ENCODE data around the gene CPPED1. TPM values are rescaled to one million over a fixed set of nuclear protein-coding genes. Genes with fewer than 3 reads are reported as not detected.

CPPED1 gene
- total RNA-seq, 1 donor from 2014 or later: 41.3 TPM

DNA sequence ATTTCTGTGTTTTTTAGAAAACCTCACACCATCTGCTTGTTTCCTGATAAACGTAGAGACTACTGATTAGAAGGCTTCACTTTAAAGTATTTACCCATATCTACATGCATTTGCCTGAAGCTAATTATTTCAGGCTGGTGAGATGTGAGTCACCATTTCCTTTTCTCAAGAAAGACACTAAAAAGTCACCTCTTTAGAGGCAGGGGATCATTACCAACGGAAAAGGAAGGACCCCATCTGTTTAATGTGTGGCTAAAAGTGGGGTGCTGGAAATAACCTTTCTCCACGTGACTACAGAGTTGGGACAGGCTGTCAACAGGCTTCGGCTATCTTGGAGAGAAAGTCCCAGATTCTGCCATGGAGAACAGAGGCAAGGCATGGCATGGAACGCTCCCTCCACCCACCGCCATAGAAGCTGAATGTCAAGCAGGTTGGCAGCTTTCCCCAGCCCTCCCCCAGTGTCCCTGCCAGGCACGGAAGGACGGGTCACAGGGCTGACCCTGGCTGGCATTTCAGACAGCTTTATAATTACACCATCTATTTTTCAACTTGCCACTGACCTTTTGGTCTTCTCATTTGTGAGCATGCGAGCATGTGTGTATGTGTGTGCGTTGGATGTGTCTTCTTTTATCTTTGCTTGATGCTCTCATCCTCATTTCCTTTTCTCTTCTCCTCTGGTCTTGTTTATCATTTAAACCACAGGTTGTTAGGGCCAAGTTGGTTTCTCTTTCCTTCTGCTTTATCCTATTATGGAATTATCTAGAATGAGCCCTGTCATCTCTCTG, 157.0 kb downstream of the CPPED1 start:
- TF ChIP-seq, protein P1, sequence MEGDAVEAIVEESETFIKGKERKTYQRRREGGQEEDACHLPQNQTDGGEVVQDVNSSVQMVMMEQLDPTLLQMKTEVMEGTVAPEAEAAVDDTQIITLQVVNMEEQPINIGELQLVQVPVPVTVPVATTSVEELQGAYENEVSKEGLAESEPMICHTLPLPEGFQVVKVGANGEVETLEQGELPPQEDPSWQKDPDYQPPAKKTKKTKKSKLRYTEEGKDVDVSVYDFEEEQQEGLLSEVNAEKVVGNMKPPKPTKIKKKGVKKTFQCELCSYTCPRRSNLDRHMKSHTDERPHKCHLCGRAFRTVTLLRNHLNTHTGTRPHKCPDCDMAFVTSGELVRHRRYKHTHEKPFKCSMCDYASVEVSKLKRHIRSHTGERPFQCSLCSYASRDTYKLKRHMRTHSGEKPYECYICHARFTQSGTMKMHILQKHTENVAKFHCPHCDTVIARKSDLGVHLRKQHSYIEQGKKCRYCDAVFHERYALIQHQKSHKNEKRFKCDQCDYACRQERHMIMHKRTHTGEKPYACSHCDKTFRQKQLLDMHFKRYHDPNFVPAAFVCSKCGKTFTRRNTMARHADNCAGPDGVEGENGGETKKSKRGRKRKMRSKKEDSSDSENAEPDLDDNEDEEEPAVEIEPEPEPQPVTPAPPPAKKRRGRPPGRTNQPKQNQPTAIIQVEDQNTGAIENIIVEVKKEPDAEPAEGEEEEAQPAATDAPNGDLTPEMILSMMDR (IDR thresholded peaks at IDR 0.05; ENCODE audit: partially characterized antibody, unreplicated experiment): no peak
- H3K4me1 Mint-ChIP-seq (ENCODE audit: low read depth, unreplicated experiment): peaks cover 15% of the 10 kb centered on the region
- H3K4me3 Mint-ChIP-seq (ENCODE audit: unreplicated experiment): no peak overlapping the region
- H3K36me3 Mint-ChIP-seq (ENCODE audit: unreplicated experiment): peaks cover 4% of the 10 kb centered on the region
- peak overlapping the region; percentile 19 for H3K27ac Mint-ChIP-seq (ENCODE audit: unreplicated experiment)
- no peak for DNase-seq
- peaks cover 14% of the 10 kb centered on the region for H3K27me3 Mint-ChIP-seq (ENCODE audit: unreplicated experiment)
- peaks cover 16% of the 10 kb centered on the region for H3K9me3 Mint-ChIP-seq (ENCODE audit: unreplicated experiment)

DNA sequence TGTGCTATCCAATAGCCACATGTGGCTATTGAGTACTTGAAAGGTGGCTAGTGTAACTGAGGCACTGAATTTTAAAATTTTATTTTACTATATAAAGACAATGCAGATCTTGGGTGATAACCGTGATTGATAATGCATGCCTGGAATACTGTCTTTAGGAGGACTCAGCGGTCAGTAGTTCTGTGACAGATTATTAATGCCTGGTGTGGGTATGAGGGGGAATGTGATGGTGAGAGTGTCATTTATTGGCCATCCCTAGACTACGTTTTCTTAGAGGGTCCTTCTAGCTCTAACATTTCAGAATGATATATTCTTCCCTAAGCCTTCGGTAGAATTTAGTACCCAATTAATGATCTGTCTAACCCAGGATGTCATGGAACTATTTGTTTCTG, 157.6 kb downstream of the CPPED1 start:
- no peak for DNase-seq
- H3K4me1 Mint-ChIP-seq (ENCODE audit: low read depth, unreplicated experiment): peaks cover 11% of the 10 kb centered on the region

DNA sequence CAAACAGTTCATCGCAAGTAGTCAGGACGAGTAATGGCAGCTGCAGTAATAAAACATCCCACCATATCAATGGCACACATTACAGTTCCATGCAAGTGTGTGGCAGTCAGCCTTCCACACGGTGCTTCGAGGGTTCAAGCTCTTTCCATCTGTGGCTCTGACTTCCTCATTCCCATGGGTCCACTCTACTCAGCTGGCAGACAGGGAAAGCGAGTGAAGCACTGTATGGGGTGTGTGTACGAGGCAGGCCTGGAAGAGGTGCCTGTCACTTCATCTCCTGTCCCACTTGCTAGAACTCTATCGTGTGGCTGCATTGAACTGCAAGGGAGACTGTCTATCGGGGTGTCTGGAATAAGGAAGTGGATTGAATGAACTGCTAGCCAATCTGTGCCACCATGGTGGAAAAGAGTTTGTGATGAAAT, 160.6 kb downstream of the CPPED1 start:
- H3K36me3 Mint-ChIP-seq (ENCODE audit: unreplicated experiment): peaks cover 15% of the 10 kb centered on the region
- H3K4me1 Mint-ChIP-seq (ENCODE audit: low read depth, unreplicated experiment): peaks cover 13% of the 10 kb centered on the region
- H3K4me3 Mint-ChIP-seq (ENCODE audit: unreplicated experiment): no peak overlapping the region
- peaks cover 8% of the 10 kb centered on the region for H3K27me3 Mint-ChIP-seq (ENCODE audit: unreplicated experiment)
- TF ChIP-seq, protein P1 (IDR thresholded peaks at IDR 0.05; ENCODE audit: partially characterized antibody, unreplicated experiment): no peak
- peaks cover 4% of the 10 kb centered on the region for H3K9me3 Mint-ChIP-seq (ENCODE audit: unreplicated experiment)
- H3K27ac Mint-ChIP-seq (ENCODE audit: unreplicated experiment): peak overlapping the region; percentile 45
- DNase-seq: no peak

More for the DNA sequence above, 157.6 kb downstream of the CPPED1 start:
- Mint-ChIP-seq H3K9me3 (ENCODE audit: unreplicated experiment) (peaks cover 14% of the 10 kb centered on the region), H3K27me3 (ENCODE audit: unreplicated experiment) (peaks cover 12% of the 10 kb centered on the region), H3K27ac (ENCODE audit: unreplicated experiment) (no peak overlapping the region), H3K4me3 (ENCODE audit: unreplicated experiment) (no peak overlapping the region), H3K36me3 (ENCODE audit: unreplicated experiment) (peaks cover 4% of the 10 kb centered on the region)
- TF ChIP-seq, protein P1 (IDR thresholded peaks at IDR 0.05; ENCODE audit: partially characterized antibody, unreplicated experiment): no peak

DNA sequence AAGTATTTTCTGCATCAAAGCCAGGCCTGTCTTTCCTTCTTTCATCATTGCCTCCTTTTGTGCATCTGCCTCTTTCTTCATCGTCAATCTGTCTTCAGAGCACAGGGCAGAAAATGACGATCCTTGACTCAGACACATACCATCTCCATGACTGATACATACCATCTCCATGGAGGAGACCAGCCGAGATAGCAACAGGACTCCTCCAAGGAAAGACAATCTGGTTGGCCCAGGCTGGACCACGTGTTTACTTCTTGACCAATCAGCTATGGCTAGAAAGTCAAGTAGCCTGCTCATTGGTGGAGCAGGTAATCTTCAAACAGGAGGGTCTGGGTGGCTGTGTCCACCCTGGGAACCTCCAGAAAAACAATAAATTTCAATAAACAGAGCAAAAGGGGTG, 164.6 kb downstream of the CPPED1 start:
- H3K36me3 Mint-ChIP-seq (ENCODE audit: unreplicated experiment): peaks cover 14% of the 10 kb centered on the region
- DNase-seq: no peak
- no peak overlapping the region for H3K27ac Mint-ChIP-seq (ENCODE audit: unreplicated experiment)
- peaks cover 6% of the 10 kb centered on the region for H3K4me1 Mint-ChIP-seq (ENCODE audit: low read depth, unreplicated experiment)
- H3K27me3 Mint-ChIP-seq (ENCODE audit: unreplicated experiment): peaks cover 7% of the 10 kb centered on the region
- peaks cover 3% of the 10 kb centered on the region for H3K9me3 Mint-ChIP-seq (ENCODE audit: unreplicated experiment)
- TF ChIP-seq, protein P1 (IDR thresholded peaks at IDR 0.05; ENCODE audit: partially characterized antibody, unreplicated experiment): no peak
- H3K4me3 Mint-ChIP-seq (ENCODE audit: unreplicated experiment): no peak overlapping the region

DNA sequence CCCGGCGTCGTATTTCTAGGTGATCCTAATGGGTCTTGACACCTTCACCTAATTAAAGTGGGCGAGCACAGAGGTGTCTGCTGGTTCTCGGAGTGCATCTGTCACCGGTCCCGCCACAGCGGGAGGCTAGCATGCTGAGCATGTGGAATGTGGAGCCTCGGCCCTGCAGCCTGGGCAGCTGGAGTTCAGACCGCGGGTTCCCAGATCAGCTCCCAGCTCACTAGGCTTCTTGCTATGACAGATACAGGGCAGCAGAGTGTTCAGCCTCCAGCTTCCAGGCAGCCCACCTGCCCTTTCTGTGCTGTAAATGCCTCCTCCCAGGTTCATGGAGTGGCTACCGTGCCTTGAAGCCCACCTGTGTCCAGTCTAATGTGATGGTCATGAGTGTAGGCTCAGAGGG, 166.7 kb downstream of the CPPED1 start:
- H3K27me3 Mint-ChIP-seq (ENCODE audit: unreplicated experiment): peaks cover 1% of the 10 kb centered on the region
- peak; percentile 51 for DNase-seq
- peaks cover 2% of the 10 kb centered on the region for H3K9me3 Mint-ChIP-seq (ENCODE audit: unreplicated experiment)
- H3K36me3 Mint-ChIP-seq (ENCODE audit: unreplicated experiment): peaks cover 11% of the 10 kb centered on the region
- H3K4me3 Mint-ChIP-seq (ENCODE audit: unreplicated experiment): no peak overlapping the region
- H3K4me1 Mint-ChIP-seq (ENCODE audit: low read depth, unreplicated experiment): peaks cover 2% of the 10 kb centered on the region
- TF ChIP-seq, protein P1 (IDR thresholded peaks at IDR 0.05; ENCODE audit: partially characterized antibody, unreplicated experiment): no peak
- no peak overlapping the region for H3K27ac Mint-ChIP-seq (ENCODE audit: unreplicated experiment)

Data from glutamatergic neuron (in vitro differentiated cells).